Hippocampal formation (tissue), 2 donors: ENCODE measurements around the gene RXRB.
"Not testable (repeated sequence)": the region's sequence is repeated elsewhere in the genome, so short reads cannot be mapped to it uniquely, and the experiment has no call there.

Source experiments
- DNase-seq, 2 donors: peaks; one replicate each; lab custom pipeline; 2025; lab: John Stamatoyannopoulos, UW

RXRB gene

GRCh38 chr6:33163540-33163939, 36.9 kb downstream of the RXRB start:
- no peak for DNase-seq

GRCh38 chr6:33161354-33162331, 38.8 kb downstream of the RXRB start:
- DNase-seq, result peak in 1 of 2 donors; percentile 72

- peak in 1 of 2 donors; percentile 23 for DNase-seq
Observed at GRCh38 chr6:33160728-33161344, 39.6 kb downstream of the RXRB start.

- no peak for DNase-seq
Observed at GRCh38 chr6:33160096-33160495, 40.4 kb downstream of the RXRB start.

- no peak for DNase-seq
Observed at GRCh38 chr6:33156964-33157363, 43.5 kb downstream of the RXRB start.

GRCh38 chr6:33156561-33156960, 43.9 kb downstream of the RXRB start:
- no peak for DNase-seq

DNA sequence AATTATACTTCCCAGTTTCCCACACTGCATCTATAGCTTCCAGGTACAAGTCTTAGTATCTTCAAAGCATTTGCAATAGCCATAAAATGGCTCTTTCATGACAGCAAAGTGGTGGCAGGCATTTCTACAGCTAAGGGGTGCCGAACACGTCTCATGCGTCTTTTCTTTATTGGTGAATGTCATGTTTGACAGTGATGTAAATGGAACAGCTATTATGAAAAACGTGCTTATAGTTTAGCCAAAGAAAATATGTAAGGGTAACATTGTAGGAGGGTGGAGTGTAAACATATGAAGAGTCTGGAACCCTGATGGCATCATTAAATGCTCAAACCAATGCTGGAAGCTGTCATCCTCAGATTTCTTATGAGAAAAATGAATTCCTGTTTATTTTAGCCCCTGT, 46.1 kb downstream of the RXRB start:
- DNase-seq, result no peak

DNA sequence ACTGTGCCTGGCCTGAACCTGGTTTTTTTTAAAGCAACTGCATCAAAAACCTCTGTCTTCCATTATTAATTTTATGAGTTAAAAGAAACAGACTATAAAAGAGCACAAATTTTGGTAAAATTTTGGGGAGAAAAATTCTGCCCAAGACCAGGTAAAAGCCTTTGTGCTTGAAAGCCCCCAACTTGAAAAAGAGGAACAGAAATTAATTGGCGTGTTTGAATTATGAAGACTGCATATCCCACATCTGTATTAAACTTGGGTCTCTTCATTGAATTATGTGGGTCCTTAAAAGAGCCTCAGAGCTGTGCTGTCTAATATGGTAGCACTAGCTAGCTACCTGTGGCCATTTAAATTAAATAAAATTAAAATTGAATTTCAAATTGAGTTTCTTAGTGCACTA, 49.4 kb downstream of the RXRB start:
- DNase-seq, result no peak

- DNase-seq, result not testable (repeated sequence)
Observed at GRCh38 chr6:33150560-33150959, 49.9 kb downstream of the RXRB start.

- peak in 1 of 2 donors; percentile 63 for DNase-seq
Observed at GRCh38 chr6:33147807-33148666, 52.4 kb downstream of the RXRB start.

- DNase-seq, result peak in 1 of 2 donors; percentile 4
Observed at GRCh38 chr6:33144373-33144772, 56.1 kb downstream of the RXRB start.
